ENCODE data around the gene PLXNA3.

Gene PLXNA3

GRCh38 chrX:154506483-154507332 lies 48.6 kb downstream of the PLXNA3 start:
- DNase-seq, result no peak

GRCh38 chrX:154507673-154508383 lies 49.7 kb downstream of the PLXNA3 start:
- DNase-seq, result no peak

GRCh38 chrX:154508384-154508745 lies 50.3 kb downstream of the PLXNA3 start:
- DNase-seq, result no peak

- DNase-seq, result no peak
Measured at GRCh38 chrX:154509455-154509854, 51.4 kb downstream of the PLXNA3 start.

- no peak for DNase-seq
Measured at GRCh38 chrX:154511761-154512160, 53.7 kb downstream of the PLXNA3 start.

GRCh38 chrX:154512879-154513553 lies 54.9 kb downstream of the PLXNA3 start:
- DNase-seq, result no peak

- no peak for DNase-seq
Measured at GRCh38 chrX:154513716-154514115, 55.6 kb downstream of the PLXNA3 start.

- DNase-seq, result no peak
Measured at GRCh38 chrX:154515090-154515965, 57.2 kb downstream of the PLXNA3 start.

- peak; percentile 80 to 81 for DNase-seq
Measured at GRCh38 chrX:154515966-154516655, 58.0 kb downstream of the PLXNA3 start, which contains the start of gene FAM3A. TSS of gene FAM3A (minus strand) at chrX:154516232. CDS start at chrX:154515772, 460 bp downstream.

- DNase-seq, result no peak
Measured at GRCh38 chrX:154516656-154517100, 58.6 kb downstream of the PLXNA3 start.

- DNase-seq, result no peak
Measured at GRCh38 chrX:154517101-154517781, 59.2 kb downstream of the PLXNA3 start.

GRCh38 chrX:154519389-154519788 lies 61.3 kb downstream of the PLXNA3 start:
- DNase-seq, result no peak

- DNase-seq, result no peak
Measured at GRCh38 chrX:154525606-154526490, 67.8 kb downstream of the PLXNA3 start.

- DNase-seq, result peak; percentile 51 to 65
Measured at GRCh38 chrX:154526901-154527675, 69.0 kb downstream of the PLXNA3 start.

Measured in inflammatory macrophage treated with lipopolysaccharide for 1 hour (primary cell).